HG03103 (cell line): ENCODE measurements around the gene RNF151.

ENCODE experiments used
- ATAC-seq: cut with Tn5 transposase; IDR thresholded peaks from one replicate; pipeline ENCODE4 v1.9.1; 2021; ENCODE audit warnings: low read depth; ENCODE audit not compliant: unreplicated experiment

Gene RNF151

DNA sequence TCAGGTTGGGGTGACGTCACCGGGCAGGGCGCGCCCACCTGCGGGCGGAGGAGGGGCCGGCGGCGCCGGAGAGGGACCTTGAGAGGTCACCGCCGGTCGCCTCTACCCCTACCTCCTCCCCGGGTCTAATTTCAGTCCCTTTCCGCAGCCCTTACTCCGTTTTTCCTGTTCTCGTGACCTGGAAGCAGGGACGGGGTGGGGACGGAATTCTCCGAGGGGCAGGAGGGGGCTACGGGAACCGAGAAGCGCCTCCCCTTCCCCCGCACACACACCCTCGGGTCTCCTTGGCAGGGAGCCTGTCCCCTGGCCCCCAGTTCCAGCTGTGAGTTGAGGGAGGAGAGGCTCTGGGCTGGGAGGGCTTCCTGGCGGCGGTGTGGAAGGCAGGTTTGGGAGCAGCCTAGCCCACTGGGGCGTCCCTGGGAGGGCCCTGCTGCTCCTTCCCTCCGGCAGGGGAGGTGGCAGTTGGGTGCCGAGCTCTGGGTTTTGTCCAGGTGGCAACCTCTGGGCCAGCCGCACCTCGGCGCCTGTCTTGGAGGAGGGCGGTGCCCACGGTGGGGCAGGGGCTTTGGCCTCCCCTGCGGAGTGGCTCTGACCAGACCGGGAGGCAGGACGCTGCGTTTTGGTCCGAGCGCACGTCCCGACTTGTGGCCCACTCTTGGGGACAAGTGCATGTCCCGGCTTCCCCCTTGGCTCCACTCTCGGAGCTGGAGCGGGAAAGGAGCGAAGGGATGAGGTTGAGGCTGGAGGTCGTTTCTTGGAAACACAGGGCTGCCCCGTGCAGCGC, 23.9 kb downstream of the RNF151 start:
- ATAC-seq = no peak

DNA sequence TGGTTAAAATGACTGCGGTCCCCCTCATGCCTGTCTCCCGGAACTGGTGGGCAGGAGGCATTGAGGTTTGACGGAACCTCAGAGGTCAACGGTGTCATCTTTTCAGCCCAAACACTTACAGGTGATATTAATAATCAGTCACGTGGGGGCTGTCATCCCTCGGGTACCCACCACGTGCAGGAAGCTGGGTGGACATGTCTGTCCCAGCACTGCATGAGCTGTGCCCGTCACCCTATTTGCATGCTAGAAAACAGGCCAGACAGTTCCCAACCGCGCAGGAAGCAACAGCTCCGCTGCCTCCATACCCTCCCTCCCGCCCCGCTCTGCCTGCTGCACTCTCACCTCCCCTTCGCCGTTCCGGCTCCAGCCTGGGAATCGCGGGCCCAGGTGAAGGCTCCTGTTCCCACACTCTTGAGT, 24.5 kb downstream of the RNF151 start:
- no peak for ATAC-seq

DNA sequence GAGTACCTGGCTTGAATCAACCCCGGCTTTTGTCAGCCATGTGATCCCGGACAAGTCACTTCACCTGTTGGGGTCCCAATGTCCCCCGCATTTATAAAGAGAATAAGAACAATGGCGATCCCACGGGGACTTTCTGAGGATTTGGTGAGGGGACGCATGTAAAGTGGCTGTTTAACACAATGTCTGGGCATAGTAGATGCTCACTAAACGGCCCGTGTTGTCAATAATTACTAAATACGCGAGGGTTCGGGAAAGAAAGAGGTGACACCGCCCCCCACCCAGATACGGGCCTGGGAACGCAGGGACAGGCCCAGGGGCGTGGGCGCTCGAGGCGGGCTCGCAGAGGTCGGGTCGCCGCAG, 24.9 kb downstream of the RNF151 start:
- ATAC-seq = peak; percentile 8

DNA sequence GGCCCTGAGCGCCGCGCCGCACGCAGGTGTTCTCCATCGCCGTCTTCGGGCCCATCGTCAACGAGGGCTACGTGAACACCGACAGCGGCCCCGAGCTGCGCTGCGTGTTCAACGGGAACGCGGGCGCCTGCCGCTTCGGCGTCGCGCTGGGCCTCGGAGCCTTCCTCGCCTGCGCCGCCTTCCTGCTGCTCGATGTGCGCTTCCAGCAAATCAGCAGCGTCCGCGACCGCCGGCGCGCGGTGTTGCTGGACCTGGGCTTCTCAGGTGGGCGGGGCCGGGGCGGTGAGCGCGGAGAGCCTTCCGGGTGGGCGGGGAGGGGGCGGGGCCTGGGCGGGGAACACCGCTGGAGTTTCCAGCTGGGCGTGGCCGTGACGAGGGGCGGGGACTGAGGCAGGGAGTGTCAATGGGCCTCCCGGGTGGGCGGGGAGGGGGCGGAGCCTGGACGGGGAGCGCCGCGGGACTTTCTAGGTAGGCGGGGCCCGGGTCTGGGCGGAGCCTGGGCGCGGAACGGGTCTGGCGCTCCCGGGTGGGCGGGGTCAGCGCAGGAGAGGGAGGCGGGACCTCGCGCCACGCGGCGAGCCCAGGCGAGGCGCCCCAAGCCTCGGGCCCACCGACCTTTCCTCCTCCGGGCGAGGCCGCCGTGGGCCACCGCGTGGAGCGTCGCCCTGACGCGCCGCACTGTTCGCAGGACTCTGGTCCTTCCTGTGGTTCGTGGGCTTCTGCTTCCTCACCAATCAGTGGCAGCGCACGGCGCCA, 25.5 kb downstream of the RNF151 start:
- ATAC-seq = peak; percentile 44

DNA sequence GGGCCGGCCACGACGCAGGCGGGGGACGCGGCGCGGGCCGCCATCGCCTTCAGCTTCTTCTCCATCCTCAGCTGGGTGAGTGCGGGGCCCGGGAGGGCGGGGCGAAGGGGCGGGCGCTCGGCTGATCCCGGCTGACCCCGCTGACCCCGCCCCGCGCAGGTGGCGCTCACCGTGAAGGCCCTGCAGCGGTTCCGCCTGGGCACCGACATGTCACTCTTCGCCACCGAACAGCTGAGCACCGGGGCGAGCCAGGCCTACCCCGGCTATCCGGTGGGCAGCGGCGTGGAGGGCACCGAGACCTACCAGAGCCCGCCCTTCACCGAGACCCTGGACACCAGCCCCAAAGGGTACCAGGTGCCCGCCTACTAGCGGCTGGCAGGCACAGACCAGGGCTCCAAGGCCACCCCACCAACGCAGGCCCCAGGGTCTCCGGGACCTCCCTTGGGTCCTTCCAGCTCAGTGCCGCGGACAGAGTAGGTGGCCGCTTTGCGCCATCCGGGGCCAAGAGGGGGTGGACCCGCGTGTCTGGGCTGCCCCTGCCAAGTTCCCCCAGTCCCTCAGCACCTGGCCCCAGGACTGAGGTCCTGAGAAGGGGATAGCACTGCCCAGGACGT, 26.2 kb downstream of the RNF151 start:
- ATAC-seq = no peak

DNA sequence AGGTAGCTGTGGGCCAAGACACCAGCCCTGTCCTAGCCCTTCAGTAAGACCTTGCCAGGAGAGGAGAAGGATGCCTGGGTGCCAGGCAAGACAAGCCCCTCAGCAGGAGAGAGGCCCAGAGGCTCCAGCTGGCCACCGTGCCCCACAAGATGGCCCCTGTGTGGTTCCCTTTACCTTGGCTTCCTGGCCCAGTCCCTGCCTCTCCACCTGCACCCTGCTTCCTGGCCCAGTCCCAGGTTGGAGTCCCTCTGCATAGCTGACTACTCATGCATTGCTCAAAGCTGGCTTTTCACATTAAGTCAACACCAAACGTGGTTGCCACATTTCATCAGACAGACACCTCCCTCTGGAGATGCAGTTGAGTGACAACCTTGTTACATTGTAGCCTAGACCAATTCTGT, 27.1 kb downstream of the RNF151 start:
- no peak for ATAC-seq

DNA sequence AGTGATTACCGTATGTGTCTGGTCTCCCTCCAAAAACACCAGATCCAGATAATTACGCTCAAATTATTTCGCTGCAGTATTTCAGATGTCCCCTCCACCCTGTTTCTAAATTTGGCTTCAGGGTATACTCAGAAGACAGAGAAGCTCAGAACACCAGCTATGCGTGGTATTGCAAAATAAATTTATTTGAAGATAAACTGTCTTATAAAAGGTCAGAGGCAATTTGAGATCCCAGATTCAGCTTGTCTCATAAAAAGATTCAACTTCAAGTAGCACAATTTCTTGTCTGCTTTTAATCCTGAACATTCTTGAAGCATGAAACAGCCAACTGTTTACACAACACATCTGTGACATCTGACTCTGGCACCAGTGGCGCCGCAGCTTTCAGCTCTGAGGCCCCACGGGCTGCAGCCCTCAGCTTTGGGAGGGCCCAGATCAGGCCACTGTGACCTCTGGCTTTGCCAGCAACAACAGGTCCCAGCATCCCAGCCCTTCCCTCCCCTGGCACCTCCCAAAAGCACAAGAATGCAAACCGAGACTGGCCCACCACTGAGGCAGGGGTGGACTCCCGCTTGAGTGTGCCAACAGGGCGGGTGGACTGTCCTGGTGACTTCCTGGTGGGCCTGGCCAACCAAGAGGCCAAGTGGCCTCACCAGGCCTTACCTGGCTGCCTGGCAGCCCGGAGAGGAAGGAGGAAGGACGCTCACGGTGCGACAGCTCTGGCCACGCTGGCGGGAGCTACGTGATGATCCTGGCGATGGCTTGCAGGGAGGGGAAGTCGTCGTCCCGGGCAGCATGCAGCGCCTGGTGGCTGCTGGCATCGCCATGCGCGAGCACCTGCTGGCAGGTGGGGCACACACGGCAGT, 31.1 kb downstream of the RNF151 start:
- no peak for ATAC-seq

DNA sequence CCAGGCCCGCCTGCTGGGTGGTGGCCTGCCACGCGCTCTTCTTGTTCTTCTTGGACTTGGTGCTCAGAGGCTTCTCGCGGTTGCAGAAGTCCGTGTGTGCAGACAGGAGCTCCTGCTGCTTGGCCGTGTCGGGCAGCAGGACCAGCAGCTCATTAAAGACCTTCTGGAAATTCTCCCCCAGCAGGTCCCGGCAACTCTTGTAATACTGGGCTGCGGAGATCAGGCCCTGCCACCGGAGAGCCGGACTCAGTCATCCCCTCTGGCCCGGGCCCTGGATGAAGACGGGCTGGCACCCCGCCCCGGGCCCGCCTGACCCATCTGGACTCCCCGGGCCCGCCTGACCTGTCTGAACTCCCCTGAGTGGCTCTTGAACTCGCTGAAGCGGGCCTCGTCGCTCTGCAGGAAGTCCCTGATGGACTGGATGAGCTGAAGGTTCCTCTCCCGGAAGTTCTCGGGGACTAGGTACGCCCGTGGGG, 31.7 kb downstream of the RNF151 start:
- no peak for ATAC-seq

DNA sequence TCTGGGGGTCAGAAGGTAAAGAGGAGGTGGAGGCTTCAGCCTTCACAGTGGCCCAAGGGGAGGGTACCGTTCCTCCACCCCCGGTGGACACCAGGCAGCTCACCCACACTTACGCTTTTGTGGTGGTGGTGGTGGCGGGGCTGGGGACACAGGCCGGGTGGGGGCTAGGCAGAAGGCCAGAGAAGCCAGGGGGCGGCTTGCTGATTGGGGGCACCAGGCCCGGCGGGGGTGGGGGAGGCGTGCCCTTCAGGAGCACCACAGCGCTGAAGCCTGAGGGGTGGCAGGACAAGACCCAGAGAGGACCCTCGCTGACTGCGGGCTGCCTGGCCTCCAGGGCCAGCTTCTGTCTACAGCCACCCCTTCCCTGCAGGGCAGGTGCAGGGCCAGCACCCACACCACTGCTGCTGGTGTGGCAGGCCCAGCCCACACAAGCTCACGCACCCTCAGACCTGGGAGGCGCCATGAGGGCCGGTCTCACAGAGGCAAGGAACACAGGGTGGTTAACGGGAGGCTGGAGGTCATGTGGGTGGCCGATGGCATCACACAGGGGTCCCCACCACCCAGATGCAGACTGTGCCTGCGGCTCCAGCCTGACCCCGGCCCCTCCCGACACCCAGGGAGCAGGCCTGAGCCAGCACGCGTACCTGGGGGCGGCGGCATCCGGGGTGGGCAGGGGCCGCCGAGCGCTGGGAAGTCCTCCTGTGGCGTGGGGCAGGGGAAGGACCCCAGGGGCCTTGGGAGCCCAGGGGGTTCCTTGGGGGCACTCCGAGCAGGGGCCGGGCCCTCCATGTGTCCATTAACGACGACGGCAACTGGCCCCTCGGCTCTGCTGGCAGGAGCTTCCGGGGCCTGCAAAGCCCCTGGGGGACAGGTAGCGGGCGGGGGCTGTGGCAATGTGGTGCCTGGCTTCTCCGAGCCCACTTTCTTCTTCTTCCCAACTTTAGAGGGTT, 32.5 kb downstream of the RNF151 start:
- no peak for ATAC-seq

DNA sequence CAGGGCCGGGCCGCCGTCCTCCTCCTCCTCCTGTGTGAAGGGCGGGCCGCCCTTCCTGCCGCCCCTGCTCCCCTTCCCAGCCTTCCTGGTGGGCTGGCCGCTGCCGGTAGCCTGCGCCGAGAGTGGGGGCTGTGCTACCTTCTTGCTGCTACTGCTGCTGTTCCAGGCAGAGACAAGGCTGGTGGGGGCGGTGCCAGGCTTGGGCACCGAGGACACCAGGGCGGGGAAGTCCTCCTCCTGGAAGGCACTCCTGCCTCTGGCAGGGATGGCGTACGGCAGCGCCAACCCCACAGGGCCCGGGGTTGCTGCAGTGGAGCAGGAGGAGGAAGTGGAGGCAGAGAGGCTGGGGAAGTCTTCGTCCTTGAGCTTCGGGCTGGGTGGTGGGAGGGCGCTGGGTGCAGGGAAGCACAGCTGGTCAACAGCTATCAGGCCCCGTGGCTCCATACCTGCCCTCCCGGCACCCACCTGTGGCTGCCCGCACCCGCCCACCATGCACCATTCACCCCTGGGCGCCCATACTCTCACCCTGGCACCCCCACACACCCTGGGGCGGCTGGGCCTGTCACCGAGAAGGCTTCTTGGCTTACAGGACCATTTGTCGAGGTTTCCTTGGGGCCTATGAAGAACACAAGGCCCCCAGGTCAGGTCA, 33.3 kb downstream of the RNF151 start:
- ATAC-seq = no peak

DNA sequence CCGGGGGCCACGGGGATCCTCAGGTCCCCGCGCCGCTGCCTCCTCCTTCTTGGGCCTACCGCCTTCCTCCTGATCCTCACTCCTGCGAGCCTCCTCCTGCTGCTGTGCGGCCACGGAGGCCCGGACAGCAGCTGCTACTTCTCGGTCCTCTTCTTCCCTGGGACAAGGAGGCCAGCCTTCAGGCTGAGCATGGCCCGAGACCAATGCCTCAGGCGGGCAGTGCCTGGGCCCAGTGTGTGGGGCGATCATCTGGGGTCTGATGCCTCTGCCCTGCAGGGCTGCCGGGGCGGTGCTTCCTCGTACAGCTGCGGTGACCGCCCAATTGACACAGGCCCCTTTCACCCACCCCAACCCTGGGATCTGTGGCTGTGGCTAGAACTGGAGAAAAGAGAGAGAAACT, 34.4 kb downstream of the RNF151 start:
- no peak for ATAC-seq

DNA sequence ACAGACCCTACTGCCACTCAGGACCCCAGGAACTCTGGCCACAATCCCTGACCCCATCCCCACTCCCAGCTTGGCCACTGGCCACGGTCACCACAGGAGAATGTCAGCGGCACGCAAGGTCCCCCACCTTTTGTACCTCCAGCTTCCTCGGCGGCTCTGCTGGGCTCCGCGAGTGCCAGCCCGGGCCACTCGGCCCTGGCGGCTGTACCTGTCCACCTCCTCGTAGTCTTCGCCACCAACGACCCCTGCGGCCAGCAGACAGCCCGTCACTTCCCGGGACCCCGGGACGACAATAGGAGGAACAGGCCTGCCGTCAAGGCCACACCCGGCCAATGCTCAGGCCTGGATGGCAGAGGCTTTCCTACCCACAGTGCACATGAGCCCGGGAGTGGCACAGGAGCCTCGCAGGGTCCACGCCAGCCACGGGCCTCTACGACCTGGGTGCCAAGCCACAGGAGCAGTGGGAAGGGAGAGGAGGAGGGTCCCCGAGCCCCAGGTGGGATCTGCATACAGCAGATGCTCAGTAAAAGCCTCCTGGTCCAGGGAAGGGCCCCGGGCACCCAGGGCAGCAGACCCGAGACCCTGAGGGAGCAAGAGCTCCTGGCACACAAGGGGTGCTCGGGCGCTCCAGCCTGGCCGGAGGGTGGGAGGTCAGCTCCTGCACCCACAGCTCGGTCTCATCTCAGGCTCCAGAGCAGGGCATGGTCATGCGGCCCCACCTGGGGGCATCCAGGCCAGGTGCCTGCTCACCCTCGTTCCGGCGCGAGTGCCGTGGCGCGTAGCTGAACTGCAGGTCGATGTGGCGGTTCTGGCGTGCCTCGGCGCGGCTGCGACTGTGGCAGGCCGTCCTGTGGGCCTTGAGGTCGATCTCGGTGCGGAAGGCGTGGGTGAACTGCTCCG, 35.0 kb downstream of the RNF151 start:
- no peak for ATAC-seq

DNA sequence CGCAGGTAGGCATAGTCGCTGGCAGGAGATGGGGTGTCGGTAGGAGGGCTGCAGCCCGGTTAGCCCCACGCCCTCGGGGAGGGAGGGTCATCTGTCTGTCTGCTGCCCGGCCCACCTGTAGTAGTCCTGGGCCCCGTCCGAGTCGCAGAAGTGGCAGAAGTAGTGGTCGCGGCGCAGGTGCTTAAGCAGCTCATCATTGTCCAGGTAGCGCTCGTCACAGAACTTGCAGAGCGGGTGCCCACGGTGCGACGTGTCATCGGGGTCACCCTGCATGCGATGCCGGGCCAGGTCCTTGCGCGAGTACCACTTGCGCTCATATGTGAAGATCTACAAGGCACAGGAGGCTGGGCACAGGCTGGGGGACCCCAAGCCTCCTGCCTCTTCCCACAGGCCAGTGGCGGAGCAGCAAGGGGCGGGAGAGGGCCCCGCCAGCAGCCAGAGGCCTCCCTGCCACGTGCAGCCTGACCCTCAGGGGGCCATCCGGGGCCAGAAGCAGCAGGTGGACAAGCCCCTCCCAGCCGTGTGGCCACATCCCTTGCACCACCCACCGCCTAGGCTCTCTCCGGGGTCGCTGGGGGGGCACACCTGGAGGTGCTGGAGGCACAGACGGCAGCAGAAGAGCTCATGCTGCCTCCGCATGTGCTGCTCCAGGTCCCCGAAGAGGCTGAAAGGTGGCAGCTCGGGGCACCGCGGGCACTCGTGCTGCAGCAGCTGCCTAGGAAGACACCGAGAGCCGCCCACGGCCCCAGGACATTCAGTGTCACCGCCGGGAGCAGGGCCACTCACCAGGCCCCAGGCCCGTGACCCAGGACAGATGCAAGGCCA, 36.0 kb downstream of the RNF151 start:
- ATAC-seq = no peak

DNA sequence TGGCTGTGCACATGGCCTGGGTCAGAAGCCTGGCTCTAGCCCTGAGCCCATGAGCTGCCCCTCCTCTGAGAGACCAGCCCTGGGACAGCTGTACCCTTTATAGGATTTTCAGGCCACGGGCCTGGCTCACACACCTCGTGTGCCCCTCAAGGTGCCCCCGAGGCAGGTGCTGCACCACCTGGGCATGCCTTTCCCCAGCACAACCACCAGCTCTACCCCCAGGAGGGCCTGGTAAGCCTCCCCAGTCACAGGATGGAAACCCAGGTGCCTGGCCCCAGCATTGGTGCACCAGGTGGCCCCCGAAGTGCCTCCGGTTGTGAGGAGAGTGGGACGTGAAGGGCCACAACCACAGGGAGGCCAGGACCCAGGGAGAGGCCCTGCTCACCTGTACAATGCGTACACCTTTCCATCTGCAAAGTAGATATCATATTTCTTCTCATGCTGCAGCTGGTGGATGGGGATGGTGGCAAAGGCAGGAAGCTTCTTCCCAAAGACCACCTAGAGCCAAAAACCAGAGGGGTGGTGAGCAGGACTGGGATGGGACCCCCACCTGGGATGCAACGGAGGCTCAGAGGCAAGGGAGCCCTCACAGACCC, 36.7 kb downstream of the RNF151 start:
- ATAC-seq = no peak

DNA sequence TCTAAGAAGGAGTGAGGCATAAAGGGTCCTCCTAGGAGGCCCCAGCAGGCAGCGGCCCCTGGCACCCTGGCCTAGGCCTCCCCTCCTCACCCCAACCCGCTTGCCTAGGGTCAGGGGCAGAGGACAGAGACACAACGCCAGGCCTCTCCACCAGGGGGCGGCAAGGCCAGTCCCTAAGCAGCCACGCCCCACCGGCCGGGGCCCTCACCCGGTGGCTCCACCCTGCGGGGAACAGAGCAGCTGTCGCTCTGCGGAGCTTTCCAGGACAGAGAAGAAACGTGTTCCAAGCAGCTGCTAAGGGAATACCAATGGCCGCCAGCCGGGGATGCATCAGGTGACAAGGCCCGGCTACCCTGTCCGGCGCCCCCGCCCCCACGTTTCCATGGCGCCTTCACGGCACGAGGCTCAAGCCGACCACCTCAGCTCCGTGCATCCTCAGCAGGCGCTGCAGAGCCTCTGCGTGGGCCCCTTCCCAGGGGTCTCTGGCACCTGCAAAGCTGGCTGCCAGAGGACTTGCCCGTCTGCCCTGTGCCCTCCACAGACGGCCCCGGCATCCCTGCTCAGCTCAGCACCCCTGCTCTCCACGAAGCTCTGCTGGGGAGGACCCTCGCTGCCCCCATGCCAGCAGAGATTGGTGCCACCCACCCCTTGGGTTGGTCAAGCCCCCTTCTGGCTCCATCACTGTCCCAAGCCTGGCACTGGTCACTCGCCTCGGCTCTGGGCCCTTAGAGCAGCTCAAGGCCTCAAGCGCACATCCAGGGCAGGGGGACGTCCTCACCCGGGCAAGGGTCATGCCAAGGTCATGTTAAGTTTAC, 37.4 kb downstream of the RNF151 start:
- ATAC-seq = peak; percentile 56
